ENCODE data around the gene ITPR1. TPM values are rescaled to one million over a fixed set of nuclear protein-coding genes. Genes with fewer than 3 reads are reported as not detected.

Gene ITPR1
- polyA plus RNA-seq, 1 experiment, result 1.4 TPM

GRCh38 chr3:4850211-4850927 lies 357.2 kb downstream of the ITPR1 start:
- Histone ChIP-seq H3K27me3 (ENCODE audit: control insufficient read depth, insufficient read depth, low read length) (no peaks in the 10 kb centered on the region), H3K4me3 (ENCODE audit: low read depth, low read length) (no peak overlapping the region), H3K36me3 (ENCODE audit: control insufficient read depth, insufficient read depth, low read length) (no peaks in the 10 kb centered on the region)
- CTCF ChIA-PET, result no interaction called here
- DNase-seq (ENCODE audit: low read depth), result no peak
- POLR2A ChIA-PET, result no interaction called here
- TF ChIP-seq, protein P1, sequence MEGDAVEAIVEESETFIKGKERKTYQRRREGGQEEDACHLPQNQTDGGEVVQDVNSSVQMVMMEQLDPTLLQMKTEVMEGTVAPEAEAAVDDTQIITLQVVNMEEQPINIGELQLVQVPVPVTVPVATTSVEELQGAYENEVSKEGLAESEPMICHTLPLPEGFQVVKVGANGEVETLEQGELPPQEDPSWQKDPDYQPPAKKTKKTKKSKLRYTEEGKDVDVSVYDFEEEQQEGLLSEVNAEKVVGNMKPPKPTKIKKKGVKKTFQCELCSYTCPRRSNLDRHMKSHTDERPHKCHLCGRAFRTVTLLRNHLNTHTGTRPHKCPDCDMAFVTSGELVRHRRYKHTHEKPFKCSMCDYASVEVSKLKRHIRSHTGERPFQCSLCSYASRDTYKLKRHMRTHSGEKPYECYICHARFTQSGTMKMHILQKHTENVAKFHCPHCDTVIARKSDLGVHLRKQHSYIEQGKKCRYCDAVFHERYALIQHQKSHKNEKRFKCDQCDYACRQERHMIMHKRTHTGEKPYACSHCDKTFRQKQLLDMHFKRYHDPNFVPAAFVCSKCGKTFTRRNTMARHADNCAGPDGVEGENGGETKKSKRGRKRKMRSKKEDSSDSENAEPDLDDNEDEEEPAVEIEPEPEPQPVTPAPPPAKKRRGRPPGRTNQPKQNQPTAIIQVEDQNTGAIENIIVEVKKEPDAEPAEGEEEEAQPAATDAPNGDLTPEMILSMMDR (IDR thresholded peaks at IDR 0.05; ENCODE audit: insufficient read depth, low read depth, low read length), result no peak

- POLR2A ChIA-PET, result no interaction called here
- Histone ChIP-seq H3K36me3 (ENCODE audit: control insufficient read depth, insufficient read depth, low read length) (no peaks in the 10 kb centered on the region), H3K27me3 (ENCODE audit: control insufficient read depth, insufficient read depth, low read length) (no peaks in the 10 kb centered on the region), H3K4me3 (ENCODE audit: low read depth, low read length) (no peak overlapping the region)
- CTCF ChIA-PET, result no interaction called here
- TF ChIP-seq, protein P1 (IDR thresholded peaks at IDR 0.05; ENCODE audit: insufficient read depth, low read depth, low read length), result no peak
- no peak for DNase-seq (ENCODE audit: low read depth)
Observed at GRCh38 chr3:4850928-4851265, 357.7 kb downstream of the ITPR1 start.

GRCh38 chr3:4852780-4853748 lies 359.9 kb downstream of the ITPR1 start:
- ChIA-PET POLR2A (no interaction called here), CTCF (no interaction called here)
- no peak for DNase-seq (ENCODE audit: low read depth)
- TF ChIP-seq, protein P1 (IDR thresholded peaks at IDR 0.05; ENCODE audit: insufficient read depth, low read depth, low read length), result no peak
- no peak overlapping the region for H3K4me3 ChIP-seq (ENCODE audit: low read depth, low read length)
- no peaks in the 10 kb centered on the region for H3K27me3 ChIP-seq (ENCODE audit: control insufficient read depth, insufficient read depth, low read length)
- no peaks in the 10 kb centered on the region for H3K36me3 ChIP-seq (ENCODE audit: control insufficient read depth, insufficient read depth, low read length)

DNA sequence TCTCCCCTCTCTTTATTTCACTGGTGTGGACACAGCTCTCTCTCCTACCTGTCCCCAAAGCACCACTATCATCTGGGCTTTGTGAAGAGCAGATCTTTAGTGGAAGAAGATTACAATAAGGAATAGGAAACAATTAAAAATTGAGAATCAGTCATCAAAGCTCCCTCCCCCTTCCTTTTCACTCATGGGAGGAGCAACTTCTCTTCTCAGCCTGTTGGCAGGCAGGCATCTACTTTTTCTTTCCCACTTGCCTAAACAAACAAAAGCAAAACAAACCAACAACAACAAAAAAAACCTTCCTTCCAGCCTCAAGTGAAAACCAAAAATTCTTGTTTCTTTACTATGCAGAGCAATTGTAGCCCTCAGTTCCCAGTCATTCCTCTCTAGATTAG lies 360.6 kb downstream of the ITPR1 start:
- CTCF ChIA-PET, result no interaction called here
- TF ChIP-seq, protein P1 (IDR thresholded peaks at IDR 0.05; ENCODE audit: insufficient read depth, low read depth, low read length), result no peak
- H3K36me3 ChIP-seq (ENCODE audit: control insufficient read depth, insufficient read depth, low read length), result no peaks in the 10 kb centered on the region
- POLR2A ChIA-PET, result no interaction called here
- DNase-seq (ENCODE audit: low read depth), result no peak
- no peak overlapping the region for H3K4me3 ChIP-seq (ENCODE audit: low read depth, low read length)
- H3K27me3 ChIP-seq (ENCODE audit: control insufficient read depth, insufficient read depth, low read length), result no peaks in the 10 kb centered on the region

DNA sequence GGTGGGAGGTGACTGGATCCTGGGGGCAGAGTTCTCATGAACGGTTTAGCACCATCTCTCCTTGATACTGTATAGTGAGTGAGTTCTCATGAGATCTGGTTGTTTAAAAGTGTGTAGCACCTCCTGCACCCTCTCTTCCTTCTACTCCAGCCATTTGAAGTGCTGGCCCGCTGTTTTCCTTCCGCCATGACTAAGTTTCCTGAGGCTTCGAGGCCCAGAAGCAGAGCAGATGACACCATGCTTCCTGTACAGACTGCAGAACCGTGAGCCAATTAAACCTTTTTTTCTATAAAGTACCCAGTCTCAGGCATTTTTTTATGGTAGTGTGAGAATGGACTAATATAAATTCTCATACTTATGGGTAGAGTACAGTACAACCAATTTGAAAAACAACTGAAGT lies 362.5 kb downstream of the ITPR1 start:
- no peaks in the 10 kb centered on the region for H3K27me3 ChIP-seq (ENCODE audit: control insufficient read depth, insufficient read depth, low read length)
- no peaks in the 10 kb centered on the region for H3K36me3 ChIP-seq (ENCODE audit: control insufficient read depth, insufficient read depth, low read length)
- no peak for DNase-seq (ENCODE audit: low read depth)
- CTCF ChIA-PET, result no interaction called here
- POLR2A ChIA-PET, result no interaction called here
- H3K4me3 ChIP-seq (ENCODE audit: low read depth, low read length), result no peak overlapping the region
- TF ChIP-seq, protein P1 (IDR thresholded peaks at IDR 0.05; ENCODE audit: insufficient read depth, low read depth, low read length), result no peak
